Stimulated activated naive CD4-positive, alpha-beta T cell treated with Interleukin-2 at 50 U/mL for 16 hours (primary cell): ENCODE measurements around the gene NPTXR.
A peak's percentile ranks its signal among the peaks of the same experiment; 100 is the strongest.

Experiments used
- DNase-seq: peaks from one replicate; lab custom pipeline; 2025; lab: John Stamatoyannopoulos, UW

NPTXR gene

GRCh38 chr22:38796262-38796957 is 47.4 kb downstream of the NPTXR start:
- no peak for DNase-seq

DNA sequence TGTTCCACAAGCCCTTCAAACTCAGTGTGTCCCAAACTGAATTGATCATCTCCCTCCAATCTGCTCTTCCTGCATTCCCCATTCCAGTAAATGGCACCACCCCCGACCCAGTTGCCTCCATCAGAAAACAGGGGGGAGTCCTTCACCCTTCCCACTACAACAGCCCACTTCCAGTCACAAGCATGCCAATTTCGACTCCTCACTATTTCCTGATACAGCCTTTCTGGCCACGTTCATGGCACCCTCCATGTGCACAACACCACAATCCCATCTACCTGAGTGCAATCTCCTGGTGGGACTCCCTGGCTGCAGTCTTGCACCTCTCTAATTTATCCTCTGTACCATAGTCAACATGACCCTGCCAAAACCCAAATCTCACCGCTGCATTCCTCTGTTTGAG is 48.3 kb downstream of the NPTXR start:
- DNase-seq: no peak

- peak; percentile 92 for DNase-seq
Measured at GRCh38 chr22:38793721-38794466, 49.9 kb downstream of the NPTXR start, which contains the start of gene DNAL4. Gene DNAL4 (minus strand): TSS chr22:38794143. CDS start chr22:38782731, 11,412 bp downstream.

DNA sequence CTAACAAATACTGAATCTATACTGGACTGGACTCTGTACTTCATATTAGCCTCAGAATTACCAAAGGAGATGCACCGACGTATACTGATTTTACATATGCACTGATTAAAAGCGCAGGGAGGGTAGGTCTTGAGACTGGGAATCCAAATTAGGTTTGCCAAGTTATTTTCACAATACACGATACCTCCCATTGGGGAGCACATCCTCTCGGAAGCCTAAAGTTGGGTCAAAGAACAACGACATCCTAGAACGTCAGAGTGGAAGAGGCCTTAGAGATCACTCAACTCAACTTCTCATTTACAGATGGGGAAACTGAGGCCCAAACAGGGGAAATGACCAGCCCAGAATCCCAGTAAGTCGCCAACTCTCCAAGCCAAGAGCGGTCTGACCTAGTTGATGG is 50.5 kb downstream of the NPTXR start:
- DNase-seq: no peak

- no peak for DNase-seq
Measured at GRCh38 chr22:38792833-38793232, 51.0 kb downstream of the NPTXR start.

- DNase-seq: no peak
Measured at GRCh38 chr22:38789606-38790005, 54.2 kb downstream of the NPTXR start.

DNA sequence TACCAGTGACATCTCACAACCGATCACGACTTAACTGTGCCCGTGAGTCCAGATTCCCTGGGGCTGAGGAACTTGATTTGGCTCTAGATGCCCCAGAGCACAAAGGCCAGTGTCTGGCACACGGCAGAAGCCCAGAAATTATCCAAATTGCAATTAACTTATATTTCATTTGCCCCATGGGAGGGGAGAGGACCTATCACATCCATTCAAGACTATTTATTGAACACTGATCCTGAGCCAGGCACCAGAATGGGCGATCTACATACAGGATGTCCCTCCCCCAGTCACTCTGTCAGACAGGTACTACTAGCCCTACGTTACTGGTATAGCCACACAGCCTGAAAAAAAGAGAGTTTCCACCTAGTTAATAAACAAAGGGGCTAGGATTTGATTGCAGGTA is 55.0 kb downstream of the NPTXR start:
- no peak for DNase-seq

DNA sequence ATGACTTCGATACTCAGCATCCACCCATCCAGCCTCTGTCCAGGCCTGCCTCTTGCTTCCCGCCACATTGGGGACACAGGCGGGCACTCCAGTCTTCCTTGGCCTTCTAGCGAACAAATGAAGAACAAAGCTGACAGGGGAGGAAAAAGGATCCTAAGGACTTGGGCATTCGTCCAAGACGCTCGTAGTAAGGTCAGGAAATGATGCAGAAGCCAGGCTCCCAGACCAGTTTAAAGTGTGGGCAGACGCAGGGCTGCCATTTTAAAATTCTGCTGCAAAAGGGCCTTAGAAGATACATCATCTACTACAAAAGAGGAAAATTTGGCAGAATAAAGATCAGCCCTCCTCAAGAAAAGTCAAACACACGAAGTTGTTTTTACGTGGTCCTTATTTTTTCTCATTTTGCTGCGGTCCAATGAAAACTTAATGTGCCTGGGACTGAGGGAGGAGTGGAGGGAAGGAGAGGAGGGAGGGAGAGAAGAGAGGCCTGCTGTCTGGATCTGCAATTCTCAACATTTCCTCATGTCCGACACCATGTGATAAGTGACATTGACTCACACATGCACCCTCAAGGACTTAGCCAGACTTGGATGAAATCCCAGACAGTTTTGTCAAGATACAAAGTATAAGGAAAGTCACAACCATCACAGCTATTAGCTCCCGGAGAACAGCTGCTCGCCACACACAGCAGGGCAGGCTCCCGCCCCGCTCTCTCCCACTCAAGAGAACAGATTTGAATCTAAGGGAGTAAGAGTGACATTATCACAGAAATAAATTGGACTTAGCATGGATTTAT is 55.6 kb downstream of the NPTXR start:
- no peak for DNase-seq

GRCh38 chr22:38786631-38787030 is 57.2 kb downstream of the NPTXR start:
- DNase-seq: no peak

- DNase-seq: no peak
Measured at GRCh38 chr22:38784856-38785255, 59.0 kb downstream of the NPTXR start.

DNA sequence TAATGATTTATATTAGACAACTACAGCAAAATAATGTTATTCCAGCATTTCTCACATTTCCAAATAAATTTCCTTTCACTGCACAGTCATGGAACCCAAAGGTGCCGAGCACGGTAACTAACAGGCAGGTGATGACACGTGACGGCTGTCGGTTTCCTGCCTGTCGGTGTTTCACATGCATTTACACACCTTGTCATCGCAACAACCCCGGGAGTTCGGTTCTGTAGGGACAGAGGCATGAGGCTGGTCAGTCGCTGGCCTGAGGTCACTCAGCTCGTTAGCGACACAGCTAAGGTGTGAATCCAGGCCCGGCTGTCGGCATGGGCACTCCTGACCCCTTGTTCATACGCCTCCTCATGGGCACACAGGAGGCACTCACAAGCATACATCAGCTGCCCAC is 59.8 kb downstream of the NPTXR start:
- DNase-seq: no peak

- no peak for DNase-seq
Measured at GRCh38 chr22:38783095-38783615, 60.7 kb downstream of the NPTXR start.

GRCh38 chr22:38782402-38783094 is 61.3 kb downstream of the NPTXR start:
- no peak for DNase-seq

DNA sequence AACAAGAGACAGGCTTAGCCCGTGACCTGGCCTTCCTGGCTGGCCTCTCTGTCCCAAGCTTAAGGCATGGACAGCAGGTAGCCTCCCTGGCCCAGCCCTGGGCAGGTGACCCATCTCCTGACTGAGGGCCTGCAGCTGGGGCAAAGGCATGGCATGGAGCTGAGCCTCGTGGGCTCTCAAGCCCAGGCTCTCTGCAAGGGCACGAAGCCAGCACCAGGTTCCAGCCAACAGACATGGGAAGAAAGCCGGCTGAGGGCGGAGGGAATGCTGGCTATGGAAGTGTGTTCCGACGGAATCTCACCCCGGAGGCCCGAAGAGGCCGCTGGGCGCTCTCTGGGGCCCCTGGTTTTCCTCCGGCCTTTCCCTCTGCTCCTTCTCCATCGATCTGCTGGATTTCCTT is 62.8 kb downstream of the NPTXR start:
- DNase-seq: no peak

- DNase-seq: no peak
Measured at GRCh38 chr22:38777087-38777671, 66.6 kb downstream of the NPTXR start.

DNA sequence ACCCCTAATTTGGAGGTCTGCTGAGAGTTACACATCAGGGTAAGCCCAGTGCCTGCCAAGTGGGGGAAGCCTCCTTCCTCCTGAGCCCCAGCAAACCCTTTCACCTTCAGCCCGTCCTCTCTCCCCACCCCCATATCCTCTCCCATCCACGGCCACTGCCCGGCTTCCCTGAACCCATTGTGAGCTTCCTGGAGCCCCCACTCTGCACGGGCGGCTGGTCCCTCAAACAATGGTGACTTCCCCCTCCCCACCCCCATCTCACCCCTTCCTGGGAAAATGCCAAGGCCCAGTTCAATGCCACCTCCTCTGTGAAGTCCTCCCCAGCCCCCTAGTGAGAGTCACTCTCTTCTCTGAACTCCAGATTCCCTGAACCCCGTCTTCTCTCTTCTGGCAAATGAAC is 67.7 kb downstream of the NPTXR start:
- no peak for DNase-seq

GRCh38 chr22:38775656-38776055 is 68.2 kb downstream of the NPTXR start:
- no peak for DNase-seq

DNA sequence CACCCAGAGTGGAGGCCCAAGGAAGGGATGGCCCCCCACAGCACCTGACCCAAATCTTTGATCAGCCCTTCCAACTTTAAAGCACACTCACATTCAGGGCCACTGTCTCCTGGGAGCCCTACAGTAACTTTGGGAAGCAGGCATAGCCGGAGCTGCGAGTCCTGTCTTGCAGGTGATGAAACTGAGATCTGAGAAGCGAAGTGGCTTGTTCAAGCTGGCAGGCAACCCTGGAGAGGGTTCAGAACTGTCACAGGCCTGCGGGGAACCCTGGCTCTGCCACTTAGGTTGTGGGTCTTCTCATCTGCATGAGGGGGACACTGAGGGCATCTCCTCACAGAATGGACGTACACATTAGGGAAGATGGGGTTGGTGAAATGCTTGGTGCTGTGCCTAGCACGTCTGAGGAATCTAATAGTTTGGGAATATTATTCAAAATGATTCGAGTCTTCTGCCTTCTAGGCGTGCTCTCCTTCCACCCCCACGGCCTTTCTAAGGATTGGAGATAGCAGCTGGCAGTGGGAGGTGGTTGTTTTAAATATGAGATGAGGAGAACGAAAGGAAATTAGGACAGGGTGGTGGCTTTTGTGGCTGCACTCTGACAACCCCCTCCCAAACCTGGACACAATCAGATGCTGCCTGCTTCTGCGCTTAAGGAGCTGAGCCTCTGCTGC is 69.2 kb downstream of the NPTXR start:
- no peak for DNase-seq

DNA sequence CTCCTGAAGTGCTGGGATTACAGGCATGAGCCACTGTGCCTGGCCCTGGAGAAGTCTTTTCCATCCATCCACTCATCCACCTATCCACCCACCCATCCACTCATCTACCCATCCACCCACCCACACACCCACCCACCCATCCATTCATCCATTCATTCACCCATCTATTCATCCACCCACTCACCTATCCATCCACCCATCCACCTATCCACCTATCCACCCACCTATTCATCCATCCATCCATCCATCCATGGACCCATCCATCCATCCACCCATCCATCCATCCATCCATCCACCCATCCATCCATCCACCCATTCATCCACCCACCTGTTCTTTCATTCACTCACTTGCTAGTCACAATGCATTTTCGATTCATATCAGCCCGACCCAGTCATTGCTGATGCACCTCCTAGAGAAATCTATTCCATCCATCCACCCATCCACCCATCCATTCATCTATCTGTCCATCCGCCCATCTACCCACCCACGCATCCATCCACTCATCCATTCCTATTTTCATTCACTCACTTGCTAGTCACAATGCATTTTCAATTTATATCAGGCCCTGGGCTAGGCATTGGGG is 70.4 kb downstream of the NPTXR start:
- DNase-seq: no peak

DNA sequence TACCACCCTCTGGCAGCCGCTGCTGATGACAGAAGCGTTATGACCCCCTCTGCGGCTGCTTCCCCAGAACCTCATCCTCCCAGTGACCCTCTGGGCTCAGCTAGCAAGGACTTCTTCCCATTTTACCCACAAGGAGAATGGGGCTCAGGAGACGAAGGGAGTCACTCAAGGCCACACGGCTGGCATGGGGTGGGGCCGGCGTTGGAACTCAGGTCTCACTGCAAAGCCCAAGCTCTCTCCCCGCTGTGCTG is 71.3 kb downstream of the NPTXR start:
- DNase-seq: no peak
